ENCODE results near the gene EPB41L3.
A peak's percentile ranks its signal among the peaks of the same experiment; 100 is the strongest.

Gene EPB41L3

GRCh38 chr18:5574843-5575242, 31.0 kb upstream of the EPB41L3 start (continued):
- TF ChIP-seq FEZF1 (tag by site-specific recombination; IDR thresholded peaks at IDR 0.05), result no peak
- TF ChIP-seq ZNF266 (tag by site-specific recombination; IDR thresholded peaks at IDR 0.05; ENCODE audit: low read depth), result no peak
- no peak for TF ChIP-seq ZNF585B (tag by site-specific recombination; IDR thresholded peaks at IDR 0.05)
- no peak for TF ChIP-seq ZNF561 (tag by site-specific recombination; IDR thresholded peaks at IDR 0.05; ENCODE audit: borderline replicate concordance)
- TF ChIP-seq SP7 (tag by site-specific recombination; IDR thresholded peaks at IDR 0.05), result no peak
- 0 out of 2 replicates have a peak, but pooled peaks have one; percentile 5 for TF ChIP-seq ZNF513 (tag by site-specific recombination; IDR thresholded peaks at IDR 0.05)
- no peak for TF ChIP-seq ZNF404 (tag by site-specific recombination; IDR thresholded peaks at IDR 0.05)
- TF ChIP-seq ZNF837 (tag by site-specific recombination; IDR thresholded peaks at IDR 0.05), result no peak
- no peak for TF ChIP-seq WT1 (tag by site-specific recombination; IDR thresholded peaks at IDR 0.05)
- TF ChIP-seq REST (tag by site-specific recombination; IDR thresholded peaks at IDR 0.05), result no peak
- no peak for TF ChIP-seq ZNF114 (tag by site-specific recombination; IDR thresholded peaks at IDR 0.05)

GRCh38 chr18:5571666-5572065, 27.9 kb upstream of the EPB41L3 start:
- no peak overlapping the region for H3K4me3 ChIP-seq (ENCODE audit: low read depth, low read length)
- POLR2A ChIA-PET, result no interaction called here
- CTCF ChIA-PET, result no interaction called here
- H3K9me3 ChIP-seq (ENCODE audit: control insufficient read depth, insufficient read depth, low read depth, low read length), result no peaks in the 10 kb centered on the region
- no peaks in the 10 kb centered on the region; a peak in 1 of 3 replicates for H3K36me3 ChIP-seq (ENCODE audit: control insufficient read depth in 2 of 2, insufficient read depth in 1 of 2, low read length in 2 of 2)
- no peak overlapping the region for H3K27ac ChIP-seq (ENCODE audit: extremely low read depth, low read depth, low read length)
- H3K4me1 ChIP-seq (ENCODE audit: control insufficient read depth, insufficient read depth, low read length), result peaks cover 20% of the 10 kb centered on the region; the same call in 1 of the 2 replicates
- TF ChIP-seq TCF7L2 (IDR thresholded peaks at IDR 0.05; ENCODE audit: borderline replicate concordance, low read depth, low read length), result no peak
- no peak for TF ChIP-seq KLF7 (tag by site-specific recombination; IDR thresholded peaks at IDR 0.05; ENCODE audit: borderline replicate concordance)
- TF ChIP-seq ZNF132 (tag by site-specific recombination; IDR thresholded peaks at IDR 0.05; ENCODE audit: borderline replicate concordance), result no peak
- no peak for TF ChIP-seq ZNF639 (tag by site-specific recombination; IDR thresholded peaks at IDR 0.05)
- no peak for TF ChIP-seq BCL6B (tag by site-specific recombination; IDR thresholded peaks at IDR 0.05)
- no peak for TF ChIP-seq PRDM10 (tag by site-specific recombination; IDR thresholded peaks at IDR 0.05)
- TF ChIP-seq ZNF391 (tag by site-specific recombination; IDR thresholded peaks at IDR 0.05; ENCODE audit: borderline replicate concordance, low read depth), result no peak
- TF ChIP-seq ZNF843 (tag by site-specific recombination; IDR thresholded peaks at IDR 0.05), result no peak
- no peak for TF ChIP-seq ZNF426 (tag by site-specific recombination; IDR thresholded peaks at IDR 0.05)
- TF ChIP-seq KLF9 (tag by site-specific recombination; IDR thresholded peaks at IDR 0.05; ENCODE audit: low read depth), result no peak
- no peak for TF ChIP-seq ZBTB49 (tag by site-specific recombination; IDR thresholded peaks at IDR 0.05; ENCODE audit: low read depth)
- TF ChIP-seq ZNF623 (tag by site-specific recombination; IDR thresholded peaks at IDR 0.05), result no peak
- TF ChIP-seq ZNF571 (tag by site-specific recombination; IDR thresholded peaks at IDR 0.05), result no peak
